ENCODE data around the gene USP5.
"Not testable (repeated sequence)": the region's sequence is repeated elsewhere in the genome, so short reads cannot be mapped to it uniquely, and the experiment has no call there.

USP5 gene

DNA sequence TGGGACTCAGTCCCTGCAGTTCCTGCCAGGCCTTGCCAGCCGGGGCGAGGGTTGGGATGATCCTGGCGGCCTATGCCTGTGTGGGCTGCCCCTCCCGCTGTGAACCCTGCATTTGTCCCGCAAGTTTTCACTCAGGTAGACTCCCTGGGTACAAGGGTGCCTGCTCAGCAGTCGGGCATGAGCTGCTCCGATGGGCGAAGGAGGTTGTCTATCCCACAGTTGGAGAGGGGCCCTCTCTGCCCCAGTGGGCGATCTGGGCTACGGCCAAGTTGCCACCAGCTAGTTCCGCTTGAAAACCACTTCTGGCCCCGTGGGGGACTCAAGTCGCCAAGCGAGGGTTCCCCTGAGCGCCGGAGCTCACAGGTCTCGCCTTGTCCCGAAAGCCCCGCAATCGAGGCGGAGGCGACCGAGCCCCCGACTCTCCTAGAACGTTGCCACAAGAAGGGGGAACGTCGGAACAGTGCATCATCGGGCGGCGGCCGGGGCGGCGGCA is 15.0 kb downstream of the USP5 start:
- no peak for DNase-seq

DNA sequence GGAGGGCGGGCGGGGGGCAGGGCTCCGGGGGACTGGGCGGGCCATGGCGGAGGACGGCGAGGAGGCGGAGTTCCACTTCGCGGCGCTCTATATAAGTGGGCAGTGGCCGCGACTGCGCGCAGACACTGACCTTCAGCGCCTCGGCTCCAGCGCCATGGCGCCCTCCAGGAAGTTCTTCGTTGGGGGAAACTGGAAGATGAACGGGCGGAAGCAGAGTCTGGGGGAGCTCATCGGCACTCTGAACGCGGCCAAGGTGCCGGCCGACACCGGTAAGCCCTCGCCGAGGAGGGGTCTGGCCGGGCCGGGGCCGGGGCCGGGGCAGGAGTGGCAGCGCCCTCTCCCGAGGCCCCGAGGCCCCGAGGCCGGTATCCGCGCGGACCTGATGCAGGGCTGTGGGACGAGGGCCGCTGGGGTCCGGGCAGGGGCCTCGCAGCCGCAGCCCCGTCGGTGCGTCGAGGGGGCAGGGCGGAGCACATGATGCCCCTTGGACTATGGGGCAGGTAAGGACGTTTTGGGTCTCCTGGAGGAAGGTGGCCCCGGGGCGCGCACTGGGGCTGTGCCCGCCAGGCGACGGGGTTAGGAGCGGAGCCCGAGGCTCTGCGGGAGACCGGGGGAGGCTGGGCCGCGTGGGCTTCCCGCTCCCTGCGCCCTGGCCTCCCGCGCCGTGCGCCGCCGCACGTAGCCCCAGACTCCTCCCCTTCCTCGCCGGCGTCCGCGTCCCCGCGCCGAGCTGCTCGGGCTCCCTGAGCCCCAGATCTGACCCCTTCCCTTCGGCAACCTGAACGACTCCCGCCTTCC is 15.7 kb downstream of the USP5 start, which contains the start of gene TPI1:
Gene TPI1 (plus strand): TSS at position 119 of the 798 bp plus-strand sequence. CDS start 36 bp downstream, at position 155.
- DNase-seq: peak; percentile 90

DNA sequence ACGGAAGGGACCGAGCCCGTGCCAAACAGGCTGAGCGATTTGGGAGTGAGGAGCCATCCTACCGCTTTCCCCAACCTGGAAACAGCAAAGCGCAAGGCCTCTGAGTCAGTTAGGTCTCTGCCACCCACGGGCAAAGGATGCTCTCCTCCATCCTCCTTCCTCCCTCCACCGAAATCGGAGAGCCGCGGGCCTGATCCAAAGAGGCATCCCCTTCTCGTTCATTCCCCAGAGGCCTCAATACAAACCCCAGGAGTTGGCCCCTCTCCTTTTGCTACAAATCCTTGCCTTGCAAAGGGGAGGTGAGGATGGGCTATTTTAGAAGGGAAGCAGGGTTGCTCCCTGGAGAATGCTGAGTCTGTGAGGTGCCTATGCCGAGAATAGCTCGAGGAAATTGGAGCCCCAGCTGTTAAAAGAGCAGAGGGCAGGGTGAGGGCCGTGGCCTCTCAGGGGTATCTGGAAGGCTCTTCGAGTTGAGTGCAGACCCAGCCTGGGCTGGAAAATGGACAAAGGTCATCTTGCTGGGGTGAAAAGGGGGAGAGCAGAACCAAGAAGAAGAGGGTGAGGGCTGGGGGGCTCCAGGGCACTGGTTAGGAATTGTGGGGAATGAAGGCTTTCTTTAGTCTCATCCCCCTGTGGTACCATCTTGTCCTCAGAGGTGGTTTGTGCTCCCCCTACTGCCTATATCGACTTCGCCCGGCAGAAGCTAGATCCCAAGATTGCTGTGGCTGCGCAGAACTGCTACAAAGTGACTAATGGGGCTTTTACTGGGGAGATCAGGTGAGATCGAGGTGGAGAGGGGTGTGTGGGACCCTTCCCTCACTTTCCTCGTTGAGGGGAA is 16.5 kb downstream of the USP5 start:
- peak; percentile 57 for DNase-seq

DNA sequence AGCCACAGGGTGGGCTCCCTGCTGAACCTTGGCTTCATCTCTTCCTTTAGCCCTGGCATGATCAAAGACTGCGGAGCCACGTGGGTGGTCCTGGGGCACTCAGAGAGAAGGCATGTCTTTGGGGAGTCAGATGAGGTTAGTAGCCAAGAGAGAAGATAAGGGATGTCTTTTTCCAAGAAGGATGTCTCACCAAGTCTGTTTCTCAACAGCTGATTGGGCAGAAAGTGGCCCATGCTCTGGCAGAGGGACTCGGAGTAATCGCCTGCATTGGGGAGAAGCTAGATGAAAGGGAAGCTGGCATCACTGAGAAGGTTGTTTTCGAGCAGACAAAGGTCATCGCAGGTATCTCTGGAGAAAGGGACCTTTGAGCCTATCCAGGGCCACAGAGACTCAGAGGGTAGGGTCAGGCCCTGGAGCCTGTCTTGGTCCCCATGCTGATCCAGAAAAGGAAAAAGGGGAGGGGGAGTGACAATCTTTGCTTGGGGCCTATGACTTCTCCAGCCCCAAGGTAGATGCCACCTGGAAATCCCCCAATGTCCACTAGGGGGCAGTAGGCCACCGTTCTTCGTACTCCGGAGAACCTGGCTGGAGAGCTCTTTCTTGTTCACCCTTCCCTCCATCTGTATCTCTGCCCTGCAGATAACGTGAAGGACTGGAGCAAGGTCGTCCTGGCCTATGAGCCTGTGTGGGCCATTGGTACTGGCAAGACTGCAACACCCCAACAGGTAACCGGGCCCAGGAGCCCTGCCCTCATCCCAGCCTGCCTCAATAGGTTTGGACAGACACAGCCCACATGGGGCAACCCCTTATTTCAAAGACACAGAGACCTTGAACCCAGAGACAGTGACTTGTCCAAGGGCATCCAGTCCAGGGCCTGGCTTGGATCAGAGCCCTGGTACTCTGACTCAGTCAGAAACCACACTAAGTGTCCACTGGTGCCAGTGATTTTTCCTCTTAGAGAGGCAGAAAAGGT is 17.4 kb downstream of the USP5 start:
- peak; percentile 92 for DNase-seq

DNA sequence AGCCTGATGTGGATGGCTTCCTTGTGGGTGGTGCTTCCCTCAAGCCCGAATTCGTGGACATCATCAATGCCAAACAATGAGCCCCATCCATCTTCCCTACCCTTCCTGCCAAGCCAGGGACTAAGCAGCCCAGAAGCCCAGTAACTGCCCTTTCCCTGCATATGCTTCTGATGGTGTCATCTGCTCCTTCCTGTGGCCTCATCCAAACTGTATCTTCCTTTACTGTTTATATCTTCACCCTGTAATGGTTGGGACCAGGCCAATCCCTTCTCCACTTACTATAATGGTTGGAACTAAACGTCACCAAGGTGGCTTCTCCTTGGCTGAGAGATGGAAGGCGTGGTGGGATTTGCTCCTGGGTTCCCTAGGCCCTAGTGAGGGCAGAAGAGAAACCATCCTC is 18.4 kb downstream of the USP5 start:
- DNase-seq: not testable (repeated sequence)

DNA sequence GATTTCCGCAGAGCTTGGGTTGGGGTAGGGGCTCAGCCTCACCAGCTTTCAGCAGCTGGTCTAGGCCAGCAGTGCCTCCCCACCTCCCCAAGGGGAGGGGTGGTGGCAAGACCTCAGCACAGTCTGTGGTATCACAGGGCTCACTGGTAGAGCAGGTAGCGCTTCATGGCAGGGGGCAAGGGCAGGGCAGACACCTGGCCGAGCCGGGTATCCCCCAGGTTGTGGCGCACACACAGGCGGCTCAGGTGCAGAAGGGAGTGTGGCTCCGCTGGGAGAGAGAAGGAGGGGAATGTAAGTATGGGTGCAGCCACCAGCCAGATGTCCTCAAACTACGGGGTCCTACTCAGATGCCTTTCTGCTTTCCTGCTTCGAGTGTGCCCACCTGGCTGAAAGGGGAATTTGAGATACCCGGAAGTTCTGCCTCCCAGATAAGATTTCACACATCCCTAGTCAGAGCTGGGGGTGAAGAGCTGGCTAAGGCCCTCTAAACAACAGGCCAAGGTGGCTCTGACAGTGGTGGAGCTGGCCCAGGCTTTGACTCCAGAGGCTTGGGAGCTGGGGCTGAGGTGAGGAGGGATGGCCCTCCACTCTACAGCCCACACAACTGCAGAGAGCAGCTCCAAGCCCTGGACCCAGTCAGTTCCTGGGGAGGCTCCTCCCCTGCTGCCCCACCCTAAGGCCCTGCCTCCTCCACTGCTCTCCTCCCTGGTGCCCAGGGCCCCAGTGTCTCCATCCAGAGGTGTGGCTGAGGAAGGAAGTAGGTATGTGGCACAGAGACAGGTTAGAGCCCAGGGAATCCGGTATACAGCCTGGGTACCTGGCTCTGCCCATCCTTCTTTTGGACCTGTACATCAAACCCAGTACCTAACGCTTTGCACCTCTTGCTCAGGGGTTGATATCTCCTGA is 19.4 kb downstream of the USP5 start:
- DNase-seq: peak; percentile 81

DNA sequence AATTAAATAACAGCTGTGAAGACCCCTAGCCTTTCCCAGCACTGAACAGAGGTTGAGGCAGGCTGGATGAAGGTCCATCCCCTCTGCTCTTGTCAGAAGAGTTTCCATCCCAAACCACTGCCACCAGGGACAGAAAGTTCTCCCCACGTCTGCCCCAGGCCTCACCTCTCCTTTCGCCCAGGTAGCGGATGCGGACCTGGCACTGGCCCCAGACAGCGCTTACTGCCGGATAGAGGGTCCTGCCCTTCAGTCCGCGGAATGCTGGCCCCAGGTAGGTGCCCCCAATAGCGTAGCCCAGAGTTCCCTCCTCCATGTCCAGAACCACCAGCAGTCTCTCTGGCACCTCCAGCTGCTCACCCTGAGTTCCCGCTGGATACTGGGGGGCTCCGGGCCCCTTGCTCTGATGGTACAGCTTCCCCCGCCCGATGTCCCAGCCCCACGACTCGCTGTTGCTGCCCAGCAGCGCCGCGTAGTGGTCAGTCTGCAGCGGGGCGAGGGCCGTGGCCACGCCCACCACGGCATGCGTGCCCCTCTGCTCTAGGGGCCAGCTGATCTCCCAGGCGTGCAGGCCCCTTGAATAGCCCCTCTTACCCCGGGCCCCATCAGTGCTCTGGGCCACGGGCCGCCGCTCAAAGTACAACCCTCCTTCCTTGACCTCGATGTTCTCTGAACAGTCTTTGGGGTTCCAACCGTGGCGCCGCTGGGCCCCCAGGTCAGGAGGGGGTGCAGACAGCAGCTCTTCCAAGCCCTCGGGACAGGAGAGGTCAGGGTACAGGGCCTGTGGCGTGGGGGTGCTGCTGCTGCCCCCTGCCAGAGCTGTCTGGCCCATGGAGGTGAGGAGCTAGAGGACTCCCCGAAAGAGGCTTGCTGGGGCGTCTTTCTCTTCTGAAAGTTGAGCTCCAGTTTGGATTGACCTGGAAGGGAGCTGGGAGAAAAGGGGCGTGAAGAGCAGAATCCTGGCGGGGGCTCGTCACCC is 20.4 kb downstream of the USP5 start:
- DNase-seq: peak; percentile 89

DNA sequence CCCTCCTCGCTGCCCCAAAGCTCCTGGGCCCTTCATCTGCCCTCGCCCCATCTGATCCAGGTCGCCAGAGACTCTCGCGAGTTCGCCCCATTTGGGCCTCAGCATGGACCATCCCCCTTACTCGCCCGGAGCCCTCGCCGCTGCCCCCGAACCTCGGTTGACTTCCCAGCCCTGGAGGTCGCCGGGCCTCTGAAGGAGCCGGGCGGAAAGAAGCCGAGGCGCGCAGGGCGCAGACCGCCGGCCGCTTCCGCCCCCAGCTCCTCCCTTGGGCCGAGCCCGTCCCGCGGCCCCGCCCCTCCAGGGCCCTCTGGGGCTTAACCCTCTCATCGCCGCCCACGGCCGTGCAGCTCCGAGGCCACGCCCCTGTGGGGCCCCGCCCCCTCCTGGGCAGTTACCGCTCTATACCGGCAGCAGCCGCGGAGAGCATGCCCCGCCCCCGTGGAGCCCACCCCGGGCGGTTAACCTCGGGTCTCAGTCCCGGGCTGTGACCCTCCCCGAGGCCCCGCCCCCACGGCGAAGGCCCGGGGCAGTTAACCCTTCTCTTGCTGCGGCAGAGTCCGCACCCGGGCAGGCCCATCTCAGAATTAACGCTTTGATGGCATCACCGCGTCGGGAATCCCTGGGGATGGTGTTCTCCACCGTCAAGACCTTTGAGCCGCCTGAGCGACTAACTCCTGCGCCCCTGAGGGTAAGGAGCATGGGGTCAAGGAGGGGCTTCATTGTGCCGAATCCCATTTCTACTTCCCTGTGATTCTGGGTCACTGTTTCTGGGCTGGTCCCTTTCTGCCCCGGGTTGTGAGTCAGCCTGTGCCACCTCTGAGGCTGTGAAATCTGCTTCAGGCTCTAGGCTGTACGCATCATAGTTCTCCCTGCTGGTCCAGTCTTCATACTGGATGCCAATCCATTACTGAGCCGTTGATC is 21.4 kb downstream of the USP5 start, which contains the start of gene SPSB2:
Gene SPSB2 (minus strand): TSS at position 210 of the 921 bp plus-strand sequence. CDS start 402 bp downstream, outside the sequence.
- DNase-seq: peak; percentile 98

DNA sequence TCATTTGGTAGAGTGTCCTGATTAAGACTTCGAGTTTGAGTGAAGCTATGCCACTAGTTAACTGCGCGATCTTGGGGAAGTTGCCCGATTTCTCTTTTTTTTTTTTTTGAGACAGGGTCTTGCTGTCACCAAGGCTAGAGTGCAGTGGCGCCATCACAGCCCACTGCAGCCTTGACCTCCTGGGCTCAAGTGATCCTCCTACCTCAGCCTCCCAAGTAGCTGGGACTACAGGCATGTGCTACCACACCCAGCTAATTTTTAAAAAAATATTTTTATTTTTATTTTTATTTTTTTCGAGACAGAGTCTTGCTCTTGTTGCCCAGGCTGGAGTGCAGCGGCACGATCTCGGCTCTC is 22.0 kb downstream of the USP5 start:
- not testable (repeated sequence) for DNase-seq

DNA sequence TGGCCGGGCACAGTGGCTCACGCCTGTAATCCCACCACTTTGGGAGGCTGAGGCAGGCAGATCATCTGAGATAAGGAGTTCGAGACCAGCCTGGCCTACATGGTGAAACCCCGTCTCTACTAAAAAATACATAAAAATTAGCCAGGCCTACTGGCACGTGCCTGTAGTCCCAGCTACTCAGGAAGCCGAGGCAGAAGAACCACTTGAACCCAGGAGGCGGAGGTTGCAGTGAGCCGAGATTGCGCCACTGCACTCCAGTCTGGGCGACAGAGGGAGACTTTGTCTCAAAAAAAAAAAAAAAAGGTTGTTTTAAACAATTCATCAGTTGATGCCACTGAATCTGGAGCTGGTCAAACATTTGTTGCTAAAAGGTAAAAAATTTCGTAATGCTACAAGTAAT is 27.9 kb downstream of the USP5 start:
- DNase-seq: not testable (repeated sequence)

DNA sequence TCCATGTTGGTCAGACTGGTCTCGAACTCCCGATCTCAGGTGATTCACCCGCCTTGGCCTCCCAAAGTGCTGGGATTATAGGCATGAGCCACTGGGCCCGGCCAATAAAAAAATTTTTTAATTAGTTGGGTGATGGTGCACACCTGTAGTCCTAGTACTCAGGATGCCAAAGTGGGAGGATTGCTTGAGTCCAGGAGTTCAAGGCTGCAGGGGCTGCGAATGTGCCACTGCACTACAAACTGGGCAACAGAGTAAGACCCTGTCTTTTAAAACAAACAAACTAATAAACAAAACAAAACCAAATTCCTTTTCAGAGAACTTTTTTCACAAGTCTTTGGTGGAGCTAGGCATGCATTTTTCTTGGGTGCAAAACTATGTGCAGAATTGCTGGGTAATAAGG is 31.3 kb downstream of the USP5 start:
- DNase-seq: no peak

DNA sequence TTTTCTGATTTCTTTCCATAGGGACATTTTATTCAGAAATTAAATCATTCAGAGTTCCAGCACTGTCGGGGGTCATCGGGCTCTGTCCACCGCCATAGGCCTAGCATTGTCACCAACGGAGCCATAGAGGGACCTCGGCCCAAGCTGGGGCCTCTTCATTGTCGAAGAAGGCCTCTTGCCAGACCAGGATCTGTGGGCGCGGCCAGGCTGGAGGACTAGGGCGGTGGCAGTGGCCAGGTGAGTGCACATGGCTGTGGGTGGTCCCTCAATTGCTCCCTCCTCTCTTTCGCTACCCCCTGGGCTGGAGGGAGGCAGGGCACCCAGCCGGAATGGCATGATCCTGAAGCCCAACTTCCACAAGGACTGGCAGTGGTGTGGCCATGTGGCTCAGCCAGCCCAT is 31.7 kb downstream of the USP5 start:
- DNase-seq: no peak

DNA sequence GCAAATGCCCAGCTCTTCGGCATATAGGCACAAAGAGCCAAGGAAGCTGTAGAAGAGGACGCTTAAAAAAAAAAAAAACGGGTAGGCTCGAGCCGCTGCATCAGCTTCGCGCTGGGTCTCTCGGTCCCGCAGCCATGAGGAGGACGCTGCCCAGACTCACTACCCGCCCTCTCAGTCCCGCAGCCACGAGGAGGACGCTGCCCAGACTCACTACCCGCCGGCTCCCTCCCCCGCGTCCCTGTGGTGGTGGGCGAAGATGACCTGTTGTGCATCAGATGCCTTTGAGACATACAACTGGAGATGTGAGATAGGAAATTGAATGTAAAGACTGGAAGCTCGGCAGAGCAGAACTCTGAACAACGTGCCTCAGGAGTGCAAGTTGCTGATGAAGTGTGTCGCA is 32.6 kb downstream of the USP5 start:
- no peak for DNase-seq

DNA sequence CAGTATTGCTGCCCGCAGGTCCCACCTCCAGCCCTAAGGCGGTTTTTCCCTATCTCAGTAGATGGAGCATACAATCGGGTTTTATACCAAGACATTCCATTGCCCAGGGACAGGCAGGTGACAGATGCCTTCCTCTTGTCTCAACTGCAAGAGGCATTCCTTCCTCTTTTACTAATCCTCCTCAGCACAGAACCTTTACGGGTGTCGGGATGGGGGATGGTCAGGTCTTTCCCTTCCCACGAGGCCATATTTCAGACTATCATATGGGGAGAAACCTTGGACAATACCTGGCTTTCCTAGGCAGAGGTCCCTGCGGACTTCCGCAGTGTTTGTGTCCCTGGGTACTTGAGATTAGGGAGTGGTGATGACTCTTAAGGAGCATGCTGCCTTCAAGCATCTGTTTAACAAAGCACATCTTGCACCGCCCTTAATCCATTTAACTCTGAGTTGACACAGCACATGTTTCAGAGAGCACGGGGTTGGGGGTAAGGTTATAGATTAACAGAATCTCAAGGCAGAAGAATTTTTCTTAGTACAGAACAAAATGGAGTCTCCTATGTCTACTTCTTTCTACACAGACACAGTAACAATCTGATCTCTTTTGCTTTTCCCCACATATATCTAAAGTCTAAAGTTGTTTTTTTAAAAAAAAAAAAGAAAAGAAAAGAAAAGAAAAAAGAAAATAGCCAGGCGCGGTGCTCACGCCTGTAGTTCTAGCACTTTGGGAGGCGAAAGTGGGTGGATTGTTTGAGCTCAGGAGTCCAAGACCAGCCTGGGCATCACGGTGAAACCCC is 34.5 kb downstream of the USP5 start:
- not testable (repeated sequence) for DNase-seq

DNA sequence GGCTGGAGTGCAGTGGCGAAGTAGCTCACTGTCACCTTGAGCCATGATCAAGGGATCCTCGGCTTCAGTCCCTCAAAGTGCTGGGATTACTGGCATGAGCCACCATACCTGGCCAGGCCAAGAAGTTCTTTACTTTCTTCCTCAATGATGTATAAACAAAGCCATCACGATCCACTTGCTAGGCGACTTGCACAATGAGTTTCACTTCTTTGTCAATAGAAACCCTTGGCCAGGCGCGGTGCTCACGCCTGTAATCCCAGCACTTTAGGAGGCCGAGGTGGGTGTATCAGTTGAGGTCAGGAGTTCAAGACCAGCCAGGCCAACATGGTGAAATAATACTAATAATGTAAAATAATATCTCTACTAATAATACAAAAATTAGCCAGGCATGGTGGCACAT is 35.5 kb downstream of the USP5 start:
- DNase-seq: no peak

DNA sequence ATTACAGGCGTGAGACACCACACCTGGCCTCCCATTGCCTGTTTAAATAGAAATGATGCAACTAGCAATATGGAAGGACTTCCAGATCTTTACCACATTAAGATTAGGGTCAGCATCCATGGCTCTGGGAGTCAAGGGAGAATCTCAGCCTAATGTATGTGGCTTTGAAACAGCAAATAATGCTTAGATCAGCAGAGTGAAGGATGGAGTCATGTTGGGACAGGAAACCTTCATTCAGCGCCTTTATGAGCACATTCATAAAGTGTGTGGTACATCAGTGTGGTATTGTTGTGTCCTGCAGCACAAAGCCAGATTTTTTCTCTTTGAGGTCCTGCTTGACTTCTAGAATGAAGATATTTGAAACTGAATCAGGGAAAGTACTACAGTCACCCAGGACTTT is 36.4 kb downstream of the USP5 start:
- DNase-seq: no peak

DNA sequence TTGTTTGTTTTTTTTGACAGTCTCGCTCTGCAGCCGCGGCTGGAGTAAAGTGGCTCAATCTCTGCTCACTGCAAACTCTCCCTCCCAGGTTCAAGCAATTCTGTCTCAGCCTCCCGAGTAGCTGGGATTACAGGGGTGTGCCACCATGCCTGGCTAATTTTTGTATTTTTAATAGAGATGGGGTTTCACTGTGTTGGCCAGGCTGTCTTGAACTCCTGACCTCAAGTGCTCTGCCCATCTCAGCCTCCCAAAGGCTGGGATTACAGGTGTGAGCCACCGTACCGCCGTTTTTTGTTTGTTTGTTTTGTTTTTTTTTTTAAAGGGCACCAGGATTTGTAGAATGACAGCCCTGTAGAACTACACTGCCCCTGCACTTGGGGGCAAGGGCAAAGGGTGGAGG is 36.8 kb downstream of the USP5 start:
- not testable (repeated sequence) for DNase-seq
